NCI-H82 treated with DMSO at 0.1 percent for 48 hours (cell line): ENCODE results near the gene ASPG.

Experiments used
- DNase-seq: peaks from one replicate; lab custom pipeline; 2025; ENCODE audit not compliant: unreplicated experiment; lab: John Stamatoyannopoulos, UW

The ASPG gene

GRCh38 chr14:104159990-104160389 is 74.5 kb downstream of the ASPG start:
- no peak for DNase-seq

GRCh38 chr14:104161602-104162367 is 76.3 kb downstream of the ASPG start:
- DNase-seq: no peak

GRCh38 chr14:104162495-104162894 is 77.0 kb downstream of the ASPG start:
- DNase-seq: no peak

- DNase-seq: no peak
These were observed 78.0 kb downstream of the ASPG start for GRCh38 chr14:104163541-104163940.

GRCh38 chr14:104164041-104164440 is 78.5 kb downstream of the ASPG start:
- no peak for DNase-seq

GRCh38 chr14:104164512-104164911 is 79.0 kb downstream of the ASPG start:
- no peak for DNase-seq
